GM21786 (cell line): ENCODE data around the gene ZNF610.

Source experiments
- ATAC-seq: cut with Tn5 transposase; IDR thresholded peaks from one replicate; pipeline ENCODE4 v1.9.1; 2021; ENCODE audit not compliant: unreplicated experiment

ZNF610 gene

GRCh38 chr19:52397310-52398080, 61.5 kb downstream of the ZNF610 start, which contains the start of gene ZNF528:
Gene ZNF528 (plus strand): TSS chr19:52397849. CDS start chr19:52402014, 4,165 bp downstream.
- ATAC-seq: peak; percentile 72

- peak; percentile 12 for ATAC-seq
Observed at GRCh38 chr19:52398081-52398441, 62.0 kb downstream of the ZNF610 start.

- no peak for ATAC-seq
Observed at GRCh38 chr19:52410276-52410675, 74.2 kb downstream of the ZNF610 start.

- ATAC-seq: no peak
Observed at GRCh38 chr19:52415711-52416110, 79.7 kb downstream of the ZNF610 start.
